H9 (cell line): ENCODE data around the gene HSPG2. TPM values are rescaled to one million over a fixed set of nuclear protein-coding genes. Genes with fewer than 3 reads are reported as not detected.

ENCODE experiments used
- DNase-seq: peaks from one replicate; pipeline ENCODE4 v3.0.0-alpha.2; 2017
- H2AFZ ChIP-seq: one replicate; pipeline ENCODE4 v1.6.1; 2013; ENCODE audit warnings: mild to moderate bottlenecking, low read length, control low read depth, moderate library complexity
- H2AK5ac ChIP-seq: 2 replicates; pipeline ENCODE4 v1.6.1; 2013; ENCODE audit warnings: low read length, control low read depth, mixed read lengths; ENCODE audit not compliant: insufficient read length
- H2BK120ac ChIP-seq: one replicate; pipeline ENCODE4 v1.6.1; 2013; ENCODE audit warnings: low read depth, mild to moderate bottlenecking, low read length, control low read depth, inconsistent platforms; ENCODE audit not compliant: poor library complexity, severe bottlenecking
- H2BK12ac ChIP-seq: 2 replicates; pipeline ENCODE4 v1.6.1; 2013; ENCODE audit warnings: low read length, control low read depth, mixed read lengths, low read depth; ENCODE audit not compliant: insufficient read length
- H2BK15ac ChIP-seq: 2 replicates; pipeline ENCODE4 v1.6.1; 2013; ENCODE audit warnings: low read depth, low read length, control low read depth
- H2BK20ac ChIP-seq: one replicate; pipeline ENCODE4 v1.6.1; 2013; ENCODE audit warnings: low read depth, mild to moderate bottlenecking, low read length, control low read depth, inconsistent platforms; ENCODE audit not compliant: poor library complexity, severe bottlenecking
- H2BK5ac ChIP-seq: 2 replicates; pipeline ENCODE4 v1.6.1; 2013; ENCODE audit warnings: low read length, control low read depth, mixed read lengths; ENCODE audit not compliant: insufficient read length
- H3K14ac ChIP-seq: 2 replicates; pipeline ENCODE4 v1.6.1; 2013; ENCODE audit warnings: low read length, control low read depth; ENCODE audit not compliant: insufficient read depth
- H3K18ac ChIP-seq: 2 replicates; pipeline ENCODE4 v1.6.1; 2013; ENCODE audit warnings: low read depth, mild to moderate bottlenecking, mixed read lengths, low read length, control low read depth; ENCODE audit not compliant: insufficient read length
- H3K23ac ChIP-seq: 2 replicates; pipeline ENCODE4 v1.6.1; 2013; ENCODE audit warnings: low read length, control low read depth, mixed read lengths, low read depth; ENCODE audit not compliant: insufficient read length
- H3K23me2 ChIP-seq: 2 replicates; pipeline ENCODE4 v1.6.1; 2013; ENCODE audit warnings: low read depth, mild to moderate bottlenecking, mixed read lengths, low read length, control low read depth; ENCODE audit not compliant: insufficient read length, poor library complexity, severe bottlenecking
- H3K27ac ChIP-seq: 2 replicates; pipeline ENCODE4 v1.5.1; 2013; ENCODE audit warnings: low read length, control low read depth, mixed read lengths, low read depth; ENCODE audit not compliant: insufficient read length
- H3K27me3 ChIP-seq: 2 replicates; pipeline ENCODE4 v1.6.1; 2013; ENCODE audit warnings: low read length, control low read depth, inconsistent platforms; ENCODE audit not compliant: insufficient read depth
- H3K4ac ChIP-seq: 2 replicates; pipeline ENCODE4 v1.6.1; 2013; ENCODE audit warnings: low read depth, mild to moderate bottlenecking, control low read depth, inconsistent platforms, low read length, moderate library complexity
- H3K4me1 ChIP-seq: 2 replicates; pipeline ENCODE4 v1.6.1; 2013; ENCODE audit warnings: low read length, control low read depth, inconsistent platforms; ENCODE audit not compliant: insufficient read depth
- H3K4me2 ChIP-seq: 2 replicates; pipeline ENCODE4 v1.6.1; 2013; ENCODE audit warnings: low read length, control low read depth, mixed read lengths; ENCODE audit not compliant: insufficient read length, insufficient read depth
- H3K56ac ChIP-seq: 2 replicates; pipeline ENCODE4 v1.6.1; 2013; ENCODE audit warnings: low read depth, mild to moderate bottlenecking, mixed read lengths, low read length, control low read depth; ENCODE audit not compliant: insufficient read length
- H3K79me1 ChIP-seq: 2 replicates; pipeline ENCODE4 v1.6.1; 2013; ENCODE audit warnings: low read depth, mild to moderate bottlenecking, moderate library complexity, low read length, control low read depth, inconsistent platforms; ENCODE audit not compliant: insufficient read depth, poor library complexity, severe bottlenecking
- H3K79me2 ChIP-seq: 2 replicates; pipeline ENCODE4 v1.6.1; 2013; ENCODE audit warnings: low read length, control low read depth, inconsistent platforms; ENCODE audit not compliant: insufficient read depth
- H3K9ac ChIP-seq: 2 replicates; pipeline ENCODE4 v1.6.1; 2013; ENCODE audit warnings: low read length, control low read depth, mixed read lengths; ENCODE audit not compliant: insufficient read length; ENCODE audit errors: extremely low read depth
- H3K9me3 ChIP-seq: one replicate; pipeline ENCODE4 v1.6.1; 2013; ENCODE audit warnings: low read depth, low read length, inconsistent platforms; ENCODE audit not compliant: control insufficient read depth
- H3T11ph ChIP-seq: one replicate; pipeline ENCODE4 v1.6.1; 2013; ENCODE audit warnings: mild to moderate bottlenecking, low read length, control low read depth, inconsistent platforms
- H4K20me1 ChIP-seq: one replicate; pipeline ENCODE4 v1.6.1; 2013; ENCODE audit not compliant: control insufficient read depth, insufficient read length, insufficient read depth
- H4K5ac ChIP-seq: 2 replicates; pipeline ENCODE4 v1.6.1; 2013; ENCODE audit warnings: low read depth, mild to moderate bottlenecking, mixed read lengths, low read length, control low read depth; ENCODE audit not compliant: insufficient read length
- H4K8ac ChIP-seq: replicated peaks from 2 replicates; pipeline ENCODE4 v1.6.1; 2013; ENCODE audit warnings: low read length, control low read depth, mixed read lengths, low read depth; ENCODE audit not compliant: insufficient read length
- H4K91ac ChIP-seq: 2 replicates; pipeline ENCODE4 v1.6.1; 2013; ENCODE audit warnings: low read depth, mild to moderate bottlenecking, moderate library complexity, mixed read lengths, low read length, control low read depth; ENCODE audit not compliant: insufficient read length
- H3K27ac Mint-ChIP-seq, 3 experiments: 2 replicates in 2 of 3; 3 replicates in 1 of 3; pipeline ENCODE4 v1.8.0; 2020 to 2021; ENCODE audit warnings: mixed read lengths in 3 of 3, mild to moderate bottlenecking in 1 of 3, moderate library complexity in 1 of 3
- H3K27me3 Mint-ChIP-seq: 2 replicates; pipeline ENCODE4 v1.8.0; 2021; ENCODE audit warnings: low read depth, mild to moderate bottlenecking, moderate library complexity, mixed read lengths
- H3K36me3 Mint-ChIP-seq, 3 experiments: 2 replicates in 2 of 3; 3 replicates in 1 of 3; pipeline ENCODE4 v1.8.0; 2020 to 2021; ENCODE audit warnings: low read depth in 3 of 3, mixed read lengths in 3 of 3; ENCODE audit not compliant: insufficient read depth in 1 of 3
- H3K4me1 Mint-ChIP-seq, 2 experiments: 2 replicates each; pipeline ENCODE4 v1.8.0; 2020; ENCODE audit warnings: mixed read lengths in 2 of 2
- H3K4me3 Mint-ChIP-seq, 2 experiments: 2 replicates in 1 of 2; 3 replicates in 1 of 2; pipeline ENCODE4 v1.8.0; 2020 to 2021; ENCODE audit warnings: mild to moderate bottlenecking in 2 of 2, mixed read lengths in 2 of 2, moderate library complexity in 1 of 2
- H3K9me3 Mint-ChIP-seq, 2 experiments: 2 replicates in 1 of 2; 3 replicates in 1 of 2; pipeline ENCODE4 v1.8.0; 2020; ENCODE audit warnings: mild to moderate bottlenecking in 2 of 2, mixed read lengths in 2 of 2, moderate library complexity in 1 of 2
- CTCF ChIP-seq: fragments of 200-600 bp; sonication (generic); conservative IDR thresholded peaks from 3 replicates; pipeline ENCODE4 v1.8.0; 2021; ENCODE audit warnings: antibody characterized with exemption, mild to moderate bottlenecking
- WGBS: extraction: QIAGEN DNeasy Blood & Tissue Kit; methylation state at CpG from one replicate; pipeline ENCODE4 v1.1.7; 2013; ENCODE audit warnings: missing lambda C conversion rate, low lambda C conversion rate, mixed read lengths; ENCODE audit not compliant: insufficient read length; ENCODE audit errors: extremely low coverage; 5-methylcytosine and 5-hydroxymethylcytosine counted together
- total RNA-seq: library from RNA; stranded (reverse); gene quantifications from 2 replicates; pipeline ENCODE4 v1.2.1, GENCODE V29; 2021

Gene HSPG2
- total RNA-seq, 1 experiment from 2014 or later: 90.0 TPM

- Histone ChIP-seq H3K4ac (no peak overlapping the region), H3T11ph (no peak overlapping the region), H2BK120ac (no peak overlapping the region), H2BK5ac (no peak overlapping the region), H3K23ac (no peak overlapping the region), H3K4me1 (no peaks in the 10 kb centered on the region; the same call in 1 of the 2 replicates), H3K79me2 (no peaks in the 10 kb centered on the region), H2BK15ac (no peak overlapping the region), H2BK12ac (no peak overlapping the region), H4K20me1 (no peaks in the 10 kb centered on the region), H3K9me3 (no peaks in the 10 kb centered on the region), H4K8ac (no peak overlapping the region), H3K56ac (no peak overlapping the region), H3K27me3 (no peaks in the 10 kb centered on the region), H3K27ac (no peak overlapping the region), H2AK5ac (no peak overlapping the region), H3K79me1 (no peaks in the 10 kb centered on the region), H2BK20ac (no peak overlapping the region), H3K14ac (no peak overlapping the region), H3K23me2 (no peaks in the 10 kb centered on the region), H4K91ac (no peak overlapping the region), H3K18ac (no peak overlapping the region), H3K4me2 (no peak overlapping the region), H3K9ac (no peak overlapping the region), H4K5ac (no peak overlapping the region), H2AFZ (no peak overlapping the region)
- WGBS: no CpG with 5 or more reads among the region's 22 CpGs
- TF ChIP-seq CTCF: no peak
- Mint-ChIP-seq H3K36me3 (peaks cover 0 to 4% (median 2%) of the 10 kb centered on the region in 3 experiments; a peak in 4 of 7 replicates), H3K27ac (peak overlapping the region in 2 of 3 experiments; percentile 65 to 77; a peak in 3 of 7 replicates), H3K4me1 (peaks cover 10 to 31% of the 10 kb centered on the region in 2 experiments), H3K27me3 (no peaks in the 10 kb centered on the region), H3K9me3 (no peaks in the 10 kb centered on the region), H3K4me3 (no peak overlapping the region; a peak in 1 of 5 replicates)
- DNase-seq: no peak
Observed at GRCh38 chr1:21904704-21905520, 32.2 kb downstream of the HSPG2 start.
